ENCODE measurements around the gene NR1I3. TPM values are rescaled to one million over a fixed set of nuclear protein-coding genes. Genes with fewer than 3 reads are reported as not detected.

The NR1I3 gene
- polyA plus RNA-seq, 1 of the 3 experiments (the other 2 are of a cell fraction) = not detected

- no peak; the same call in 1 of the 2 replicates for TF ChIP-seq USF1 (IDR thresholded peaks at IDR 0.05; ENCODE audit: borderline replicate concordance, low read depth)
- TF ChIP-seq RFX5 (IDR thresholded peaks at IDR 0.05; ENCODE audit: low read length) = no peak
- TF ChIP-seq POLR2AphosphoS5 (IDR thresholded peaks at IDR 0.05; ENCODE audit: low read depth, low read length) = peak; percentile 94
- no peak for TF ChIP-seq FOSL2 (IDR thresholded peaks at IDR 0.05; ENCODE audit: borderline replicate concordance, low read depth)
- TF ChIP-seq MXI1 (IDR thresholded peaks at IDR 0.05; ENCODE audit: low read depth, low read length) = peak; percentile 50; the same call in 1 of the 2 replicates
- no peak; the same call in 1 of the 2 replicates for TF ChIP-seq SMC3 (IDR thresholded peaks at IDR 0.05; ENCODE audit: low read depth, low read length)
- TF ChIP-seq PBX3 (IDR thresholded peaks at IDR 0.05) = no peak
- no peak for TF ChIP-seq RAD21 (IDR thresholded peaks at IDR 0.05; ENCODE audit: low read length)
- no peak for TF ChIP-seq JUND (IDR thresholded peaks at IDR 0.05)
- no peak for TF ChIP-seq IRF3 (IDR thresholded peaks at IDR 0.05; ENCODE audit: low read depth, low read length)
- no peak for TF ChIP-seq FOXM1 (IDR thresholded peaks at IDR 0.05; ENCODE audit: low read depth)
- no peak for TF ChIP-seq FOXJ3 (CRISPR knock-in tag; IDR thresholded peaks at IDR 0.05)
Observed at GRCh38 chr1:161201836-161202712, 35.9 kb downstream of the NR1I3 start, which contains the start of gene NDUFS2 (continued).

- peak overlapping the region in 1 of 2 experiments; percentile 78; a peak in 2 of 4 replicates for H3K4me3 ChIP-seq (ENCODE audit: low read depth in 2 of 2, low read length in 1 of 2)
- CTCF ChIA-PET = interaction anchor here (1.1 to 6.8 kb wide), 14 partner anchors 8 to 189 kb away, joined by 3 to 65 read pairs (median 10); partner anchors contain the start of genes APOA2, B4GALT3, PPOX and SDHC
- peaks cover 18 to 27% of the 10 kb centered on the region in 2 experiments for H3K36me3 ChIP-seq (replicated peaks in 1 of 2; ENCODE audit: control insufficient read depth in 1 of 2, insufficient read depth in 2 of 2, low read length in 1 of 2)
- TF ChIP-seq IRF3 (IDR thresholded peaks at IDR 0.05; ENCODE audit: low read depth, low read length) = no peak
- TF ChIP-seq MEF2A (IDR thresholded peaks at IDR 0.05; ENCODE audit: borderline replicate concordance, low read depth) = no peak
- TF ChIP-seq USF2 (IDR thresholded peaks at IDR 0.05; ENCODE audit: borderline replicate concordance, low read depth, low read length) = no peak
- TF ChIP-seq CTCF (IDR thresholded peaks at IDR 0.05) = no peak
- TF ChIP-seq TEAD4 (IDR thresholded peaks at IDR 0.05; ENCODE audit: borderline replicate concordance, insufficient read depth) = no peak
- H3K9ac ChIP-seq = peak overlapping the region; percentile 82
- H3K4me1 ChIP-seq (ENCODE audit: control insufficient read depth in 1 of 2, insufficient read depth in 2 of 2, low read depth in 1 of 2, low read length in 1 of 2) = peaks cover 33 to 65% of the 10 kb centered on the region in 2 experiments
- H3K9me3 ChIP-seq = no peaks in the 10 kb centered on the region
- peak overlapping the region; percentile 74 to 99 for H3K27ac ChIP-seq (ENCODE audit: low read depth in 2 of 2, low read length in 1 of 2)
- peaks cover 13% of the 10 kb centered on the region for H3F3A ChIP-seq (replicated peaks; ENCODE audit: insufficient read depth)
- 93% methylated on average over 13 of the region's 13 CpGs for WGBS (ENCODE audit: low lambda C conversion rate)
- no peaks in the 10 kb centered on the region for H3K9me2 ChIP-seq
- H3K79me2 ChIP-seq (ENCODE audit: insufficient read depth) = peaks cover 39% of the 10 kb centered on the region
- POLR2A ChIA-PET = interaction anchor here (0.6 to 2.1 kb wide), 12 partner anchors 10 to 188 kb away, joined by 3 to 19 read pairs (median 4); partner anchors contain the start of genes APOA2, FCER1G, NIT1 and PFDN2
- H4K20me1 ChIP-seq (ENCODE audit: insufficient read depth) = no peaks in the 10 kb centered on the region
- peak overlapping the region; percentile 93 for H2AFZ ChIP-seq (ENCODE audit: low read depth)
- H3K27me3 ChIP-seq (ENCODE audit: insufficient read depth) = no peaks in the 10 kb centered on the region
- H3K4me2 ChIP-seq = peak overlapping the region; percentile 79
- no peak for DNase-seq
Observed at GRCh38 chr1:161200992-161201835, 36.8 kb downstream of the NR1I3 start.
